ENCODE measurements around the gene HBQ1. TPM values are rescaled to one million over a fixed set of nuclear protein-coding genes. Genes with fewer than 3 reads are reported as not detected.
"Not testable (repeated sequence)": the region's sequence is repeated elsewhere in the genome, so short reads cannot be mapped to it uniquely, and the experiment has no call there.

HBQ1 gene
- total RNA-seq, 1 experiment from 2014 or later, result not detected

DNA sequence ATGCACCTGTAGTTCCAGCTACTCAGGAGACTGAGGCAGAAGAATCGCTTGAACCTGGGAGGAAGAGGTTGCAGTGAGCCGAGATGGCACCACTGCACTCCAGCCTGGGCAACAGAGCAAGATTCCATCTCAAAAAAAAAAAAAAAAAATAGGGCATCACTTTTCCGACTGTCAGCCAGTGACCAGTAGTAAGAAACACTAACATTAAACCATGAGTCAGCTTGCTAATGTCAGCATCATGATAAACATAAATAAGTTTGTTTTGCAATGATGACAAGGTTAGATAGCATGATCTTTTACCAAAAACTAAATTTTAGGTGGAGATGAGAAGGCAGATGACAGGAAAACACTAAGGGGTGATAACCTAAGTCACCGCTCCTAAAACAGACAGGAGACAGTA lies 29.1 kb downstream of the HBQ1 start:
- DNase-seq (ENCODE audit: low read depth), result not testable (repeated sequence)

- DNase-seq (ENCODE audit: low read depth), result not testable (repeated sequence)
Observed at GRCh38 chr16:211631-212180, 31.4 kb downstream of the HBQ1 start.

DNA sequence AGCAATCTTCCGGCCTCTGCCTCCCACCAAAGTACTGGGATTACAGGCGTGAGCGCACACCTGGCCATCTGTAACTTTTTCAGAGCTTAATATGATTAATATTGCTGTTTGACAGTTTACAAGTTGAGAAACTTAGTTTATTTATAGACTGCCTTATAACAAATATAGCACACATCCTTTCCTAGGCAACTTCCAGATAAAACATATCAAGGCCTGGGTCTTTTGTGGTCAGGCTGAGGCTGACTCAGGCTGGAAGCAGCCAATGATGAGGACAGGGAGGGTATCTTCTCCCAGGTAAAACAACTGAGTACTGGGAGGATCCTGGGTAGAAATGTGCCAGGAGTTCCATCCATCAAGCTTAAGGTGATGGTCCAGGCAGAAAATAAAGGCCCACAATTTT lies 32.7 kb downstream of the HBQ1 start:
- DNase-seq (ENCODE audit: low read depth), result peak; percentile 36

GRCh38 chr16:220021-220420 lies 39.8 kb downstream of the HBQ1 start:
- DNase-seq (ENCODE audit: low read depth), result no peak

- DNase-seq (ENCODE audit: low read depth), result peak; percentile 31
Observed at GRCh38 chr16:228151-228851, 48.0 kb downstream of the HBQ1 start.

GRCh38 chr16:228852-229730 lies 48.8 kb downstream of the HBQ1 start, which contains the start of gene LUC7L:
Gene LUC7L, minus strand, starts transcription at chr16:229449. Its CDS starts 110 bp downstream, at chr16:229339.
- peak; percentile 85 for DNase-seq (ENCODE audit: low read depth)

GRCh38 chr16:229731-230281 lies 49.5 kb downstream of the HBQ1 start:
- DNase-seq (ENCODE audit: low read depth), result peak; percentile 10

DNA sequence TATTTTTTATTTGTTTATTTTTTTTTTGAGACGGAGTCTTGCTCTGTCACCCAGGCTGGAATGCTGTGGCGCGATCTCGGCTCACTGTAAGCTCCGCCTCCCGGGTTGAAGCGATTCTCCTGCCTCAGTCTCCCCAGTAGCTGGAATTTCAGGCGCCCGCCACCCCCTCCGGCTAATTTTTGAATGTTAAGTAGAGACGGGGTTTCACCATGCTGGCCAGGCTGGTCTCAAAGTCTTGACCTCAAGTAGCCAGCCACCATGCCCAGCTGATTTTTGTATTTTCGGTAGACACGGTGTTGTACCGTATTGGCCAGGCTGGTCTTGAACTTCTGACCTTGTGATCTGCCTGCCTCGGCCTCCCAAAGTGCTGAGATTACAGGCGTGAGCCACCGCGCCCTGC lies 50.1 kb downstream of the HBQ1 start:
- not testable (repeated sequence) for DNase-seq (ENCODE audit: low read depth)

Other genes with a start within 250 kb of the HBQ1 start
- gene POLR3K, start 126.9 kb upstream of the HBQ1 start, total RNA-seq (2014; rRNA removed; shearing (Covaris generic)), result 8.3 and 11.2 TPM in 2 replicates
- 49.5 and 50.4 TPM in 2 replicates for gene SNRNP25, start 126.6 kb upstream of the HBQ1 start, total RNA-seq (2014; rRNA removed; shearing (Covaris generic))
- 4.9 and 11.9 TPM in 2 replicates for gene RHBDF1, start 107.8 kb upstream of the HBQ1 start, total RNA-seq (2014; rRNA removed; shearing (Covaris generic))
- gene MPG, start 102.2 kb upstream of the HBQ1 start, total RNA-seq (2014; rRNA removed; shearing (Covaris generic)), result 67.3 and 91.9 TPM in 2 replicates
- 5.3 and 6.9 TPM in 2 replicates for gene NPRL3, start 41.8 kb upstream of the HBQ1 start, total RNA-seq (2014; rRNA removed; shearing (Covaris generic))
- gene HBZ, start 27.8 kb upstream of the HBQ1 start, total RNA-seq (2014; rRNA removed; shearing (Covaris generic)), result not detected in 2 replicates
- gene HBM, start 14.5 kb upstream of the HBQ1 start, total RNA-seq (2014; rRNA removed; shearing (Covaris generic)), result not detected in 2 replicates
- gene HBA2, start 7.6 kb upstream of the HBQ1 start, total RNA-seq (2014; rRNA removed; shearing (Covaris generic)), result 1.4 TPM in 1 of 2 replicates, not detected in the other
- gene HBA1, start 3.8 kb upstream of the HBQ1 start, total RNA-seq (2014; rRNA removed; shearing (Covaris generic)), result not detected in 2 replicates
- 15.0 and 15.8 TPM in 2 replicates for gene LUC7L, start 49.0 kb downstream of the HBQ1 start, total RNA-seq (2014; rRNA removed; shearing (Covaris generic))
- 166 and 215 TPM in 2 replicates for gene FAM234A, start 54.4 kb downstream of the HBQ1 start, total RNA-seq (2014; rRNA removed; shearing (Covaris generic))
- not detected in 2 replicates for gene RGS11, start 95.5 kb downstream of the HBQ1 start, total RNA-seq (2014; rRNA removed; shearing (Covaris generic))
- gene ARHGDIG, start 100.1 kb downstream of the HBQ1 start, total RNA-seq (2014; rRNA removed; shearing (Covaris generic)), result not detected in 2 replicates
- gene PDIA2, start 102.7 kb downstream of the HBQ1 start, total RNA-seq (2014; rRNA removed; shearing (Covaris generic)), result 0.25 TPM in 1 of 2 replicates, not detected in the other
- gene AXIN1, start 172.3 kb downstream of the HBQ1 start, total RNA-seq (2014; rRNA removed; shearing (Covaris generic)), result 6.6 and 15.5 TPM in 2 replicates
- gene MRPL28, start 190.1 kb downstream of the HBQ1 start, total RNA-seq (2014; rRNA removed; shearing (Covaris generic)), result 162 and 177 TPM in 2 replicates
- 54.9 and 71.2 TPM in 2 replicates for gene PGAP6, start 201.5 kb downstream of the HBQ1 start, total RNA-seq (2014; rRNA removed; shearing (Covaris generic))
- 92.0 and 101 TPM in 2 replicates for gene NME4, start 216.7 kb downstream of the HBQ1 start, total RNA-seq (2014; rRNA removed; shearing (Covaris generic))
- 2.2 and 6.6 TPM in 2 replicates for gene DECR2, start 221.4 kb downstream of the HBQ1 start, total RNA-seq (2014; rRNA removed; shearing (Covaris generic))
- 14.0 and 21.1 TPM in 2 replicates for gene RAB11FIP3, start 245.2 kb downstream of the HBQ1 start, total RNA-seq (2014; rRNA removed; shearing (Covaris generic))

Data from M059J (cell line).